ENCODE measurements around the gene APBA3. TPM values are rescaled to one million over a fixed set of nuclear protein-coding genes. Genes with fewer than 3 reads are reported as not detected.
A peak's percentile ranks its signal among the peaks of the same experiment; 100 is the strongest.

The APBA3 gene
- total RNA-seq, 3 donors from 2014 or later: 44.6 to 48.5 (median 45.4) TPM

- Mint-ChIP-seq H3K9me3 (no peaks in the 10 kb centered on the region), H3K4me3 (no peak overlapping the region), H3K27me3 (ENCODE audit: low read depth) (peaks cover 4% of the 10 kb centered on the region), H3K4me1 (ENCODE audit: low read depth) (peaks cover 5% of the 10 kb centered on the region), H3K36me3 (ENCODE audit: insufficient read depth) (no peaks in the 10 kb centered on the region)
- no peak for DNase-seq
- no peak for ATAC-seq
These were observed 48.6 kb downstream of the APBA3 start for GRCh38 chr19:3712663-3713611.

GRCh38 chr19:3710265-3710812 lies 51.2 kb downstream of the APBA3 start:
- peak overlapping the region; percentile 2 for H3K4me3 Mint-ChIP-seq
- peaks cover 7% of the 10 kb centered on the region for H3K4me1 Mint-ChIP-seq (ENCODE audit: low read depth)
- no peaks in the 10 kb centered on the region for H3K9me3 Mint-ChIP-seq
- ATAC-seq (no peak), DNase-seq (no peak)
- no peaks in the 10 kb centered on the region for H3K36me3 Mint-ChIP-seq (ENCODE audit: insufficient read depth)
- H3K27me3 Mint-ChIP-seq (ENCODE audit: low read depth): peaks cover 4% of the 10 kb centered on the region

DNA sequence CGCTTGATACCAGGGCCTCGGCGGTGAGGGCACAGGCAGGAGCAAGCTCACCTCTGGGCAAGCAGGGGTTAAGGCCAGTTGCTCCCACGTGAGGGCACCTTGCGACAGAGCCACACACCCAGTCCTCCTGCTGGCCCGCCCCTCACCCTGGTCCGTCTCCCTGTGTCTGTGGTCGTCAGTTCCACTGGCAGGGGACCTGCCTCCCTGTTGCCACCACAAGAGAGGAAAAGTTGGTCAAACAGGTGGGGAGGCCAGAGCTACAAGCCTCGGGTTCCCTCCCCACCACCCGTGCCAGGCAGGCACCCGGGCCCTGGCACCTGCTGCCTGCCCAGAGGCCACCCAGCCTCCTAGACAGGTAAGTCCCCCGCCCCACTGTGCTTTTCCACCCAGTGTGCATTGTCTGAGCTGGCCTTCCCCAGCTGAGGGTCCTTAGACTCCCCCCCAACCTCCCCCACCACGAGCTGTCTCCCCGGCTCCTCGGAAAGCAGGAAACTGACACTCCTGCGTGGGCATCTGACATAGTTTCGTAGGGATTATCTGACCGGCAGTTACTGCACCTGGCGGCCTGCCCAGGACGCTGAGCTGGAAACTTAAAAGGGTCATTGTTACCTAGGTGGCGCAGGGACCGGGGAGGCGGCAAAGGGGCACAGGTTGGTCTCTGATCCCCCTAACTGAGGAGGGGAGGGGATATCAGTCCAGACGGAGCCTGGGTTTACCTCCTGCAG lies 53.1 kb downstream of the APBA3 start, which contains the start of gene TJP3:
TSS of gene TJP3 (plus strand) at position 178 of the 725 bp plus-strand sequence. CDS start 20,049 bp downstream, outside the sequence.
- H3K4me1 Mint-ChIP-seq (ENCODE audit: low read depth): peaks cover 7% of the 10 kb centered on the region
- H3K36me3 Mint-ChIP-seq (ENCODE audit: insufficient read depth): no peaks in the 10 kb centered on the region
- peaks cover 4% of the 10 kb centered on the region for H3K27me3 Mint-ChIP-seq (ENCODE audit: low read depth)
- ATAC-seq: no peak
- H3K9me3 Mint-ChIP-seq: no peaks in the 10 kb centered on the region
- no peak for DNase-seq
- H3K4me3 Mint-ChIP-seq: no peak within 1 kb of the TSS

GRCh38 chr19:3707868-3708206 lies 53.7 kb downstream of the APBA3 start:
- DNase-seq (no peak), ATAC-seq (no peak)
- H3K9me3 Mint-ChIP-seq: no peaks in the 10 kb centered on the region
- H3K4me1 Mint-ChIP-seq (ENCODE audit: low read depth): peaks cover 2% of the 10 kb centered on the region
- no peak overlapping the region for H3K4me3 Mint-ChIP-seq
- H3K27me3 Mint-ChIP-seq (ENCODE audit: low read depth): peaks cover 4% of the 10 kb centered on the region
- H3K36me3 Mint-ChIP-seq (ENCODE audit: insufficient read depth): no peaks in the 10 kb centered on the region

DNA sequence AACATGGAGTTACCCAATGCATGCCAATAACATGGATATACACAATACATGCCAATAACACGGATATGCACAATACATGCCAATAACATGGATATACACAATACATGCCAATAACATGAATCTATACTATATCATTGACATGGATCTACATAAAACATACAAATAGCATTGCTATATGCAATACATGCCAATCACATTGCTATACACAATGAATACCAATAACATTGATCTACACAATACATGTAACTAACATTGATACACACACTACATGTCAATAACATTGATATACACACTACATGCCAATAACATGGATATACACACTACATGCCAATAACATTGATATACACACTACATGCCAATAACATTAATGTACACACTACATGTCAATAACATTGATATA lies 60.3 kb downstream of the APBA3 start:
- Mint-ChIP-seq H3K36me3 (ENCODE audit: insufficient read depth) (no peaks in the 10 kb centered on the region), H3K4me3 (peak overlapping the region; percentile 66), H3K9me3 (no peaks in the 10 kb centered on the region), H3K27me3 (ENCODE audit: low read depth) (no peaks in the 10 kb centered on the region), H3K4me1 (ENCODE audit: low read depth) (peaks cover 22% of the 10 kb centered on the region)
- DNase-seq (no peak), ATAC-seq (no peak)

Other genes starting within 250 kb of the APBA3 start
- 1 to 10 TPM in 2 of 3 donors, not detected in 1; 1.0 to 1.1 TPM for gene TEKTIP1, start 222.5 kb downstream of the APBA3 start, total RNA-seq
- gene MFSD12, start 204.1 kb downstream of the APBA3 start, total RNA-seq: 100 to 1,000 TPM in 2 of 3 donors, 10 to 100 TPM in 1; 94.6 to 148 (median 128) TPM
- 10 to 100 TPM; 56.3 to 60.9 (median 59.3) TPM for gene HMG20B, start 188.7 kb downstream of the APBA3 start, total RNA-seq
- under 1 TPM; 0.23 to 0.40 (median 0.27) TPM for gene GIPC3, start 176.2 kb downstream of the APBA3 start, total RNA-seq
- gene TBXA2R, start 154.8 kb downstream of the APBA3 start, total RNA-seq: under 1 TPM; 0.49 to 0.76 (median 0.66) TPM
- gene CACTIN, start 134.9 kb downstream of the APBA3 start, total RNA-seq: 10 to 100 TPM; 51.5 to 53.8 (median 52.6) TPM
- 10 to 100 TPM; 12.1 to 20.9 (median 16.7) TPM for gene PIP5K1C, start 61.2 kb downstream of the APBA3 start, total RNA-seq
- gene TJP3, start 53.3 kb downstream of the APBA3 start, total RNA-seq: 1 to 10 TPM in 1 of 3 donors, under 1 TPM in 2; 0.61 to 1.1 (median 0.66) TPM
- gene MRPL54, start 990 bp upstream of the APBA3 start, total RNA-seq: 100 to 1,000 TPM in 2 of 3 donors, 10 to 100 TPM in 1; 95.8 to 132 (median 125) TPM
- gene RAX2, start 10.5 kb upstream of the APBA3 start, total RNA-seq: not detected
- 10 to 100 TPM; 43.1 to 87.6 (median 82.9) TPM for gene MATK, start 24.7 kb upstream of the APBA3 start, total RNA-seq
- 1 to 10 TPM in 1 of 3 donors, under 1 TPM in 2; 0.53 to 1.1 (median 0.90) TPM for gene ZFR2, start 107.3 kb upstream of the APBA3 start, total RNA-seq
- gene ATCAY, start 119.0 kb upstream of the APBA3 start, total RNA-seq: not detected
- not detected for gene NMRK2, start 171.4 kb upstream of the APBA3 start, total RNA-seq
- 10 to 100 TPM; 41.6 to 44.3 (median 42.6) TPM for gene DAPK3, start 209.4 kb upstream of the APBA3 start, total RNA-seq
- gene EEF2, start 223.8 kb upstream of the APBA3 start, total RNA-seq: 1,000 to 10,000 TPM; 3,493 to 4,080 (median 3,609) TPM
- 10 to 100 TPM; 33.9 to 37.0 (median 35.3) TPM for gene PIAS4, start 246.0 kb upstream of the APBA3 start, total RNA-seq

Measured in activated T-cell treated with anti-CD3 and anti-CD28 coated beads, Interleukin-2, amount 50 U/mL, for 4 hours (primary cell).